ENCODE measurements around the gene GALR1.

GALR1 gene

GRCh38 chr18:77321823-77322805 is 72.5 kb downstream of the GALR1 start:
- DNase-seq: no peak

DNA sequence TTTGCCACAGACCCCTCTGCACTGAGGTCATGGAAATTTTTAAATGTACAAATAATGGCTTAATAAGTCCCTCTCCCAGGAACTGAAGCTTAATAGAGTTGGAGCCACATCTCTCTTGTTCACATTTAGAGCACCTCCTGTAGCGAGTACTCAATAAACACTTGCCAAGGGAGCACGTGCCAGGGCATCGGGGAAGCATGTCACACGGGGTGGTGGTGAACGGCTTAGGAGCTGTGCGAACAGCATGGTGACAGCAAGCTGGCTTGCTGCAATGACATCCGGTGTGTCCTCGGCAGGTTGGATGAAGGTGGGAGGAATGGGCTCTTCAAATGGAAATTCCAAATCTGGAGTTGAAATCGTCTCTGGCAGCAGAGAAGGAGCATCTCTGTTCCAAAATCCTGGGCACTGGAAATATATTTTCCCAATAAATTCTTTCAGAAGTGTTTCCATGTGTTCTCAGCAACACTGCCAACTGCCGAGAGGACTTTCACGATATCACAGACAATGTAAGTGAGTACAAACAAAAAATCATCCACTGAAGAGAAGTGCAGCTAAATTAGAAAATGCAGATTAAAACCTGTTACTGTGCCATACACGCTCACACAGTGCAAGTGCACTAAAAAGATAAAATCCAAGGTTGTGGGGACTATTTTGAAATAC is 74.1 kb downstream of the GALR1 start:
- DNase-seq: no peak

Data from stimulated activated CD4-positive, alpha-beta T cell treated with anti-CD3 and anti-CD28 coated beads, Interleukin-4, amount 100 ng/mL, for 1 hour (primary cell).